HG03066 (cell line): Measurements from ENCODE around the gene NSMCE4A.
"Not testable (repeated sequence)": the region's sequence is repeated elsewhere in the genome, so short reads cannot be mapped to it uniquely, and the experiment has no call there.

Source experiments
- ATAC-seq: cut with Tn5 transposase; IDR thresholded peaks from one replicate; pipeline ENCODE4 v1.9.1; 2021; ENCODE audit warnings: low read depth; ENCODE audit not compliant: unreplicated experiment

NSMCE4A gene, protein sequence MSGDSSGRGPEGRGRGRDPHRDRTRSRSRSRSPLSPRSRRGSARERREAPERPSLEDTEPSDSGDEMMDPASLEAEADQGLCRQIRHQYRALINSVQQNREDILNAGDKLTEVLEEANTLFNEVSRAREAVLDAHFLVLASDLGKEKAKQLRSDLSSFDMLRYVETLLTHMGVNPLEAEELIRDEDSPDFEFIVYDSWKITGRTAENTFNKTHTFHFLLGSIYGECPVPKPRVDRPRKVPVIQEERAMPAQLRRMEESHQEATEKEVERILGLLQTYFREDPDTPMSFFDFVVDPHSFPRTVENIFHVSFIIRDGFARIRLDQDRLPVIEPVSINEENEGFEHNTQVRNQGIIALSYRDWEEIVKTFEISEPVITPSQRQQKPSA

DNA sequence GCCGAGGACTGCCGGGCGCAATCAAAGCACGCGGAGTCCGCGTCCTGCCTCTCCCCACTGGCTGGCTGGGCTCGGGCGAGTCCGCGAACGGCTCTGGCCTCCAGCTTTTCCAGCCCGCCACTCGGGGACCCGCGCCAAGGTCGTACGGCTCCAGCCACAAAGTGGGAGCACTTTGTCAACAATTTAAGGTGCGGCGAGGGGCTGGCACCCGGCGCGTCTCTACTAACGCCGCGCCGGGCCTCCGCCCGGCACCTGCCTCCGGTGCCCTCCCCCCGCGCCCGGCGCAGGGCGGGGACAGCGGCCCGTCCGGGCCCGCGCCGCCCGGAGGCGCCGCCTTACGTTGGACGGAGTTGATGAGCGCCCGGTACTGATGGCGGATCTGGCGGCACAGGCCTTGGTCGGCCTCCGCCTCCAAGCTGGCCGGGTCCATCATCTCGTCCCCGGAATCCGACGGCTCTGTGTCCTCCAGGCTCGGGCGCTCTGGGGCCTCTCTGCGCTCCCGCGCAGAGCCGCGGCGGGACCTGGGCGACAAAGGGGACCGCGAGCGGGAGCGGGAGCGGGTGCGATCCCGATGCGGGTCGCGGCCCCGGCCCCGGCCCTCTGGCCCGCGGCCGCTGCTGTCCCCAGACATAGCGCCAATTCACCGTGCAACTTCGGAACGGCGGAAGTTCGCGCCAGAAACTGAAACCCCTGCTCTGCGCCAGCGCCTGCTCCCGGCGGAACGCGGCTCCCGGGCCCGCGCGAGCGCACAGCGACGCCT, at the start of gene NSMCE4A:
NSMCE4A (minus strand) TSS at position 683 of the 760 bp plus-strand sequence; CDS start at position 631, 52 bp downstream.
- ATAC-seq = peak; percentile 85

DNA sequence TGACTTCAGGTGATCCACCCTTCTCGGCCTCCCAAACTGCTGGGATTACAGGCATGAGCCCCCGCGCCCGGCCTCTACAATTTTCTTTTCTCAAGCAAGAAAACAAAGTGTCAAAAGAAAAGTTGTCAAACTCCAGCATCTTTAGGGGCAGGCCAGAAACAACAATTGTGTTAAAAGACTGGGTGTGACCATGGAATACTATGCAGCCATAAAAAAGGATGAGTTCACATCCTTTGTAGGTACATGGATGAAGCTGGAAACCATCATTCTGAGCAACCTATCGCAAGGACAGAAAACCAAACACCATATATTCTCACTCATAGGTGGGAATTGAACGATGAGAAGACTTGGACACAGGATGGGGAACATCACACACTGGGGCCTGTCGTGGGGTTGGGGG, 48.2 kb upstream of the NSMCE4A start:
- not testable (repeated sequence) for ATAC-seq

DNA sequence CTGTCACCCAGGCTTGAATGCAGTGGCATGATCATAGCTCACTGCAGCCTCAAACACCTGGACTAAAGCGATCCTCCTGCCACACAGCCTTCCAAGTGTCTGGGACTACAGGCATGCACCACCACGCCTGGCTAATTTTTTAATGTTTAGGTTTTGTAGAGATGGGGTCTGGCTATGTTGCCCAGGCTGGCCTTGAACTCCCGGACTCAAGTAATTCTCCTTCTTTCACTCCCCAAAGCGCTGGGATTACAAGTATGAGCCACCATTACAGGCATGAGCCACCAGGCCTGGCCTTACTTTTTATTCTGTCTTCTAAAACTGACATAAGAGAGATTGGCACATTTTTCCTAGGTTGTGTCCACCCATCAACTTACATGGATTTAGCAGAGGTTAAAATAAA, 47.3 kb upstream of the NSMCE4A start:
- ATAC-seq = no peak

DNA sequence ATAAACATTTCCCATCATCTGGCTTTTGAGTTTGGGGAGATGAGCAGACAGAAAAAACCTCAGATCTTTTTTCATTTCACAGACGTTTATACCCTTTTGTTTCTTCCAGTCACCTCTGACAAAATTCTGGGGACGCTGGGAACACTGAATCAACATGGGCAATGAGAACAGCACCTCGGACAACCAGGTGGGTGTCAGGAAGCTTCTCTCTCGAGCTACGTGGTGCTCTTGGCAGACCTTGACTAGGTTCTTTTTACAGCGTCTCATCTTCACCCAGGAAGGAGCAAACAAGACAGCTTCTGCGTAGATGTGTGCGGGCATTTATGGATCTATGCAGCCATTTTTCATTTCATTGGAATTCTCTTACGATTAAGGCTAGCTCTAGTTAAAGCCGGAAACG, 46.8 kb upstream of the NSMCE4A start:
- no peak for ATAC-seq

DNA sequence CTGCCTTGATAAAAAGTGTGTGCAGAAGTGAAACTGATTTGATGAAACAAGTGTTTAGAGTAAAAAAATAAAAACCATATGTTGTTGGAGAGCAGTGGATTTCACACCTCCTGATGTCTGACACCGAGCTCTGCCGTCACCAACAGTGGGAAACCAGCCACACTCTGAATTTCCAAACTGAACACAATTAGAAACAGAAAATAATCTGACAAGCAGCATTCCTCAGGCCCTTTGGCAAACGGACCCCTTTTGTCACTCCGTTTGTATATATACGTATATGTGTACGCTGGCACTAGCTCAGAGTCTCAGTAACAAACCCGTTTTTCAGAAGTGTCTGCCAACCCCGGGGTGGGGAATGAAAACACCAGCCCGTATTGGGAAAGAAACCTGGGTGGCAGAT, 46.4 kb upstream of the NSMCE4A start:
- no peak for ATAC-seq

DNA sequence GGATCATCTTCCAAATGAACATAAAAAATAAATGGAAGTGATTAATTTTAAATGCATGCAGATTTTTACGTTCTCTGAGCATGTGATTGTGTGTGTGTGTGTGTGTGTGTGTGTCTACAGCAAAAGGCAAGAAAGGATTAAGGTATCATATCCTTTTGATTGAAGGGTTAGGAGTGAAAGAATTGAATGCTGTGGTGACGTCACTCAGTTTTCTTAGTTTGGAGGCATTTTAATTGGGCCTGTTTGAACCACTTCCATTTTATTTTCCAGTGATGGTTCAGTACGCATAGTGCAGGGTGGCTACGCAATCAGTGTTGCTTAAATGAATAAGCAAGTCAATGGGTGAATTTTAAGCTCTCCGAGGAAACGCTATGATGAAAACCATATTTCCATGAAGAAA, 45.2 kb upstream of the NSMCE4A start:
- no peak for ATAC-seq

DNA sequence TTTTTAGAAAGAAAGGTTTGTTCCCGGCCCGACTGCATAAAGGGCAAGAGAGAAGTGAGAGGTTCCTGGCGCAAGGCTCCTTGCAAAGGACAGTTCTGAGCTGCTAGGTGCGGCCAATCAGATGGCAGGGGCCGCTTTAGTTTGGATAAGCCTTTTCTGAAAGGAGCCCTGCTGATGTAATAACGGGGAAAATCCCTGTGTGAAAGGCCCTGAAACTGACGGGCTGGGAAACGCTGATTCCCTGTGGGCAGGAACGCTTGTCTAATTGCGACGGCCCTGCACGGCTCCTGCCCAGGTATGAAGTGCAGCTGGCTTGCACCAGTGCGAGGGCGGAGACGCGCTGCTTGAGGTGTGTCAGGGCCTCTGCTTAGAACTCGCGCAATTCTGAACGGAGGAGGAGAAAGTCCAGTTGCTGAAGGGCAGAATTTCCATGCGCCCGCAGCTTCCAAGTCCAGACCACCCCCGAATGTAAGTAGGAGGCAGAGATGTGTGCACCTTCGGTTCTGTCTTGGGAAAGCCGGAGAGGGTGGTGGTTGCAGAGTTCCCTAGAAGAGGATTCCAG, 44.5 kb upstream of the NSMCE4A start:
- ATAC-seq = no peak

DNA sequence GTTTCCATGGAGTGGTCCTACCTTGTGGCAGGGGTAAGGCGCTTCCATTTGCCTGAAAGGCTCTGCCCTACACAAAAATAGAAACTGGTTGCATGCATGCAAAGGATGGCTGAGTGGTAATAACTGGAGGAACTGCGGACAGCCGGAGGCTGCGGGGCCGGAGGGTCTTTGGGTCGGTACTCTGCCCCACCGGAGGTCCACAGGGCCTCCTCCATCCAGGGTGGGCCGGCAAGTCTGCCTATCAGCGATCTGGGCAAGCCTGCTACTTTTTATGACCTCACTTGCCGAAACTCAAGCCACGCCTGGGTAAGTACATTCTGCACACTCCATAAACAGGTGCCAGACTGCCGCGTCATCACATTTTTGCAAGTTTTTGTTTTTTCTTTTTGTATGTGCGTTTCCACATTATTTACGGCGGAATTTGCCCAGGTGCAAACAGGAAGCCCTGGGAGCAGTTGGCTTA, 44.0 kb upstream of the NSMCE4A start:
- ATAC-seq = no peak

DNA sequence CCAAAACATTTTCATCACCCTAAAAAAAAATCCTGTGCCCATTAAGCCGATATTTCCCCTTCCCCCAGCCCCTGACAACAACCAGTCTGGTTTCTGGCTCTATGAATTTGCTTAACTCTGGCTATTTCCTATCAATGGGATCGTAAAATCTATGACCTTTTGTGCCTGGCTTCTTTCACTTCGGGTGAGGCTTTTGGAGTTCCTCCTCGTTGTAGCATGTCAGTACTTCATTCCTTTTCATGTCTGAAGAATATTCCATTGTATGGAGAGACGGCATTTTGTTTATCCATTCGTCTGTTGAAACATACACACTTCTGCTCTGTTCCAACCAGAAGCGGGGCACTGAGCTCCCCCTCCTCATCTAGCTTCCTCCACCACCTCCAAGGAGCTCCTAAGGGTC, 43.5 kb upstream of the NSMCE4A start:
- ATAC-seq = no peak

DNA sequence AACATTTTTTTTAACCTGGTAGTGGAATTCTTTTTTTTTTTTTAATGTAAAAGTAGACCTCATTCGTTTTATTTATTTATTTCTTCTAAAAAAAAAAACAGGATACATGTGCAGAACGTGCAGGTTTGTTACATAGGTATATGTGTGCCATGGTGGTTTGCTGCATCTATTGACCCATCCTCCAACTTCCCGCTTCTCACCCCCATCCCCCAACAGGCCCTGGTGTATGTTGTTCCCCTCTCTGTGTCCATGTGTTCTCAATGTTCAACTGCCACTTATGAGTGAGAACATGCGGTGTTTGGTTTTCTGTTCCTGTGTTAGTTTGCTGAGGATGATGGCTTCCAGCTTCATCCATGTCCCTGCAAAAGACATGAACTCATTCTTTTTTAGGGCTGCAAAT, 42.9 kb upstream of the NSMCE4A start:
- not testable (repeated sequence) for ATAC-seq

DNA sequence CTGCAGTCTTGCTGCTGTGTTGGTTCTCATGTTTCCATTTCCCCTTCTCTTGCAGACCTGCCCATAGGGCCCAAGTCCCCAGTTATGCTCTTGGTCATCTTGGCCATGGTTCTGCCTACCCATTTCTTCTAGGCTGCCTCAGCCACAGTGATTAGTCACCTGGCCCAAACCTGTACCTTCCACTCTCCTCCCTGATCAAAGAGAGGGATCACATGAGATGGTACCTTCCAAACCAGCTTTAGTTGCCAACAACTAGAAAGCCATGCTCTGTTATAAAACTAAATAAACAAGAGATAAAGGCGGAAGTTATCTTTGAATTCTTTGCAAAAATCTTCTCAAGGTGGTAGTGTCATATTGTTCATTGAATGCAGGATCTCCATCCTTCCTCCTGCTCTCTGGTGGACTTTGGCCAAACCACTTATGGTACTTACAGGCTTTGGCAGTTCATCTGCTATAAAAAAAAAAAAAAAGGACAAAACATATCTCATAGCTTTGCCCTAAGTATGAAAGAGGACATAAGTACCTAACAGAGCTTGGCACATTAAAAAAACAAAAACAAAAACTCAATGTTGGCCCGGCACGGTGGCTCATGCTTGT, 39.7 kb upstream of the NSMCE4A start:
- ATAC-seq = no peak

DNA sequence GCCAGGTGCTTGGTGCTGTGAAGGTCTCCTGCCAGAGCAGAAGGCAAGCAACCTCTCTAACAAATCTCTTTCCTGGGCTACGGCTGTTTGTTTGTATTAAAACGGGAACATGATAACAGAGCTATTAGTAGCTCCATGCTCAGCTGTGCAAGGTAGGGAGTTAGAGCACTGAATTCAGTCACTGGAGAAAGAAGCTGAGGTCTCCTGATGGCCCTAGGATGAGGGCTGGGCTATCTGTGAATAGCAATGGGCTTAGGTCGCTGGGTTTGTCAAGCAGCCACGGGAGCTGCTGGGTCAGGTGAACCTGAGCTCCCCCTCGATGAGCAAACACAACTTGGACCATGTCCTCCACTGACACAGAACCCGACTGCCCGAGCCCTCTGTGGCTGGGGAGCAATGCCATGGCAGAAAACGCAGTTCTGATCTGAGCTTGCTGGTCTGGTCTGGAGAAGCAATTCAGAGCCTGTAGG, 38.3 kb upstream of the NSMCE4A start:
- no peak for ATAC-seq

DNA sequence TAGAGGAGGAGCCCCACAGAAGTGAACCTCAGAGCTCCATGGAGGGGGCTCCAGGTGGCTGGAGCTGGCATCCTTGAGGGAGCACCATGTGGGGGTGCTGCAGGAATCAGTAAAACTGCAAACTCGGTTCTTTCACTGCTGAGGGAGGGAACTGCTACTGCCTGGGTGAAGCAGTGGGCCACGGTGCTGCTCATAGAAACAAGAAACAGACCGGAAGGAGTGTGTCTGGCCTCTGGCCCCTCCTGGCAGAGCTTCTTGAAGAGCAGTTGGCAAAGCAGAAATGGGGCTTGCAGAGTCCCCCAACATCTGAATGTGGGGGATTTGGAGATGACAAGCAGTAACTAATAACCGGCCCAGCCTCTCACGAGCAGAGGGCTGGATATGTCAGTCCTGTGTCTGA, 37.7 kb upstream of the NSMCE4A start:
- ATAC-seq = no peak

DNA sequence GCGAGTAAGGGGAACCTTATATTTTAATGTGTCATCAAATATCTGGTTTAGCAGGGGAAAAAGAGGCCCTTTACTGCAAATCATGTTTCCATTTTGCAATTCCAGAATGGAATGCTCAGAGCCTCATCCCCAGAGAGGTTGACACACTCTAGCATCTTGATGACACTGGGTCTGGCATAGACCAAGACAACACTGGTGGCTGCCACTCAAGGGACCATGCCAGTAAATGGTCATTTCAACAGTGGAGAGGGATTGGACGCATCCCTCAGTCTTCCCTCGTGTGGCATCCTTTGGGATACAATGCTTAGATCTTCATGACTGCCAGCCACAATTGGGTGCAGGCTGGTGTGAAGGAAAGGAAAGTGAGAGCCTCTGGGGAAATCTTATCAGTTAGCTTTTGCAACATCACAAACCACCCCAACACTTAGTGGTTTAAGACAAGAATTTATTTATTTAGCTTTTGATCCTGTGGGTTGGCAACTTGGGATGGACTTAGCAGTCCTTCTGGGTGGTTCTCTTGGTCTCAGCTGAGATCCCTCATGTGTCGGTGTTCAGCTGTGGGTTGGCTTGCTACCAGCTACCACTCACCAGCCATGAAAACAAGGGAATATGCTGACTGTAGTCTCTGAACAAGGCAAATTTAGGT, 35.5 kb upstream of the NSMCE4A start:
- no peak for ATAC-seq

DNA sequence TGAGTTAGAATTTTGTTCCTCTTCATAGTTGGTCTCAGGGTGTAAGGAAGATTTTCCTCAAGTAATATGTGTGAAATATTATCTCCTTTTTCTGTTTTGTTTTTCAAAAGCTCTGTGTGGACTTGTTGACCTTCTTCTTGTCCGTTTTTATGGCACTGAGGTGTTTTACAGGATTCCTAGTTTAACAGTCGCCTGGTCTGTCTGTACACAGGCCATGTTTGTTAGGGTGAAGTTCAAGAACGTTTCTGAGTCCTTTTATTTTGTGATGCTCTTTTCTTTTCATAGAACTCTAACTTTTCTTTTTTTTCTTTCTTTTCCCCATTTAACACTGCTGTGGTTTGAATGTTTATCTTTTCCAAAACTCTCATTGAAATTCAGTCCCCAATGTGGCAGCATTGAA, 32.4 kb upstream of the NSMCE4A start:
- ATAC-seq = no peak

DNA sequence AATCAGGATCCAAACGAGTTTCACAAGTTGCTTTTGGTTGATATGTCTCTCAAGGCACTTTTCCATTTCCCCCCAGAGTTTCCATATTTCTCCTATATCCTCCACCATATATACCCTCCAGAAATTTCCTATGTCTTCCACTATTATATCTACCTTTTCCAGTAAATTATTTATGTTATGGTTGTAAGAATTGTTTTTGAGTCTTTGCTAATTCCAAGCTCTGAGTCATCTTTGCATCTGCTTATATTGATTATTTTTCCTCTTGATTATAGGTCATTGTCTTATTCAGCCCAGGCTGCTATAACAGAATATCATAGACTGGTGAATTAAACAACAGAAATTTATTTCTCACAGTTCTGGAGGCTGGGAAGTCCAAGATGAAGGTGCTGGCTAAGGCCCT, 26.7 kb upstream of the NSMCE4A start:
- ATAC-seq = no peak

DNA sequence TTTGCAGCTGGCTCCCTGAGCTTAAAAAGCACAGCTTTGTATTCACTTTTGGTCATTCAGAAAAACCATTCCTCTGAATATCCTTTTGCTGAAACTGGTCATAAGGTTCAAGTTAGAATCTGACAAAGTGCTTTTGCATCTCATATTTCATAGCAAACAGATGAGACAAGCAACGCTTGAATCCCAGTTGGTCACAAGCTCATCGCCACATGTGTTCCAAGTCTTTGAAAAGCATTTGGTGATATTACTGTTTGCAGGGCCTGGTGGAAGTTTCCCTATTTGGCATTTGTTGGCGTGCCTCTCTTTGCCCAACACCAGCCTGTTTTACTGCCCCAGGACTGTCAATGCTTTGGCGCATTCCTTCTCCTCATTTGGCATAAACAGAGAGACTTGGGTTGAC, 24.3 kb upstream of the NSMCE4A start:
- ATAC-seq = no peak

DNA sequence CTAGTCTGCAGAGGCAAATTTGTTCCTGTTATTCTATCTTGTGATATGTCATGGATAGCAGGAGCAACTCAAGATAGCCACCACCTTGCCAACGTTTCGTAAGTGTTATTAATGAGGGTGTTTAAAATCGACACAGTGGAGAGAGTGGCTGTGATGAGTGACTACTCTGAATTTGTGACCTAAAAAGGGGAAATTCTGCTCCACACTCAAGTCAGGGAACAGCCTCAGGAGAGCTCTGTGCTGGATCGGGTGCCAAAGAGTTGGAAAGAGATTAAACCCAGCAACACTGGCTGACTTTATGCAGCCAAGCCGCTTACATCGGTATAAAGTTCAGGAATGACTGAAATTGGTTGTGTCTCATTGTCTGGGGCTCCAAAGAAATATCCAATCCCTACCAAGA, 23.4 kb upstream of the NSMCE4A start:
- no peak for ATAC-seq

DNA sequence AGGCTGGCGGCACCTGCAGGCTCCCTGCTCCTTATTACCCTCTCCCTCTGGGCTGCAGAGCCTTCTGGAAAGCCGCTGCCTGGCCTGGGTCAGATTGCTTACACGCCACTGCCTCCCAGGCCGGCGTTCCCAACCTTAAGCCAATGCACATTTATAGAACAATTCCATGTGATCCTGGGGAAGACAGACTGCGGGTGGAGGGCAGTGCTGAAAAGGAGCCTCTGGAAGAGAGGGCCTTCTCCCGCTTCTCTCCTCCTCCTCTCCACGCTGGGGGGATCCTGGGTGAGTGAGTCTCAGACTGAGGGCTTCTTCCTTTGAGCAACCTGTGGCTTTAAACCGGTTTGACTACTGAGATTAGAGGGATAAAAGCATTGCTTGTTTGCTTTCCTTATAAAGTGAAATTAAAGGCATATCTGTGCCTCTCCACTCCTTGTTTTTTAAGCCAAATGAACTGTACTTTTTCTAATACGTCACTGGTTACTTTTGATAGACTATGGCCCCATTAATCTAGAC, 19.5 kb upstream of the NSMCE4A start:
- no peak for ATAC-seq

DNA sequence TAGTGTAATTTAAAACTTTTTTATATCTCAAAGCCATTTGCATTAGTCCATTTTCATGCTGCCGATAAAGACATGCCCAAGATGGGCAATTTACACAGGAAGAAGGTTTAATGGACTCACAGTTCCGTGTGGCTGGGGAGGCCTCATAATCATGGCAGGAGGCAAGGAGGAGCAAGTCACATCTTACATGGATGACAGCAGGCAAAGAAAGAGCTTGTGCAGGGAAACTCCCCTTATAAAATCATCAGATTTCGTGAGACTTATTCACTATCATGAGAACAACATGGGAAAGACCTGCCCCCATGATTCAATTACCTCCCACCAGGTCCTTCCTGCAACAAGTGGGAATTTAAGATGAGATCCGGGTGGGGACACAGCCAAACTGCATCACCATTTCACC, 16.7 kb upstream of the NSMCE4A start:
- not testable (repeated sequence) for ATAC-seq
